Measurements from ENCODE around the gene PRMT7.

DNA sequence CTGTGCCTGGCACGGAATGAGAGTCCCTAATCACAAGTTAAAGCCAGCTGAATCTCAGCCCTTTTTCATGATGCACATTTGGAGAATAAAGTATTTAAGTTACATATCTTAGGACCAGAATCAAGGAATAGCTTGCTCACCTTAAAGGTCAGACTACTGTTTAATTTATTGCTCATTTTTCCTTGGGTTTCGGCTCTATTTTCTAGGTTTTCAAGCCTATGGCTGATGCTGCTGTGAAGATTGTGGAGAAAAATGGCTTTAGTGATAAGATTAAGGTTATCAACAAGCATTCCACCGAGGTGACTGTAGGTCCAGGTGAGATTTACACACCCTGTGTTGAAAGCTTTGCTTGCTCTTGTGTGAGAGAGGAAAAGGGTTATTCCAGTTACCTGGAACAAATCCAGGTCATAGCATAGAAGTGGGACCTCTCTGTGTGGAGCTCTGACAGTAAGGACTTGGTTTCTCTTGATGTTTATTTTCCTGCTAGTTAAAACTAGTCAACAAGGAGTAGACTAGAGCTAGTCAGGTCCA is 18.1 kb downstream of the PRMT7 start:
- TF ChIP-seq CTCF (IDR thresholded peaks at IDR 0.05) (no peak; the same call in 1 of the 2 replicates), TCF7L2 (IDR thresholded peaks at IDR 0.05; ENCODE audit: low read depth, low read length) (no peak), REST (IDR thresholded peaks at IDR 0.05; ENCODE audit: insufficient read depth in 1 of 2, low read depth in 2 of 2, low read length in 1 of 2) (no peak), POLR2AphosphoS5 (IDR thresholded peaks at IDR 0.05; ENCODE audit: low read depth, low read length) (no peak), SIN3A (IDR thresholded peaks at IDR 0.05; ENCODE audit: borderline replicate concordance, insufficient read depth, low read depth, low read length) (no peak)

Data from Panc1 (cell line).